Measurements from ENCODE around the gene NENF.

NENF gene

GRCh38 chr1:212463565-212464285 is 31.0 kb downstream of the NENF start:
- Histone ChIP-seq H3K27me3 (ENCODE audit: control insufficient read depth, insufficient read depth, low read length) (no peaks in the 10 kb centered on the region), H3K4me3 (ENCODE audit: low read depth, low read length) (no peak overlapping the region), H3K36me3 (ENCODE audit: control insufficient read depth, insufficient read depth, low read length) (no peaks in the 10 kb centered on the region), H3K27ac (ENCODE audit: low read depth, low read length) (no peak overlapping the region), H3K4me1 (ENCODE audit: control insufficient read depth, insufficient read depth, low read length) (peaks cover 15% of the 10 kb centered on the region), H3K9ac (ENCODE audit: low read length) (no peak overlapping the region), H3K9me3 (ENCODE audit: control insufficient read depth, insufficient read depth, low read depth, low read length) (peaks cover 4% of the 10 kb centered on the region)

DNA sequence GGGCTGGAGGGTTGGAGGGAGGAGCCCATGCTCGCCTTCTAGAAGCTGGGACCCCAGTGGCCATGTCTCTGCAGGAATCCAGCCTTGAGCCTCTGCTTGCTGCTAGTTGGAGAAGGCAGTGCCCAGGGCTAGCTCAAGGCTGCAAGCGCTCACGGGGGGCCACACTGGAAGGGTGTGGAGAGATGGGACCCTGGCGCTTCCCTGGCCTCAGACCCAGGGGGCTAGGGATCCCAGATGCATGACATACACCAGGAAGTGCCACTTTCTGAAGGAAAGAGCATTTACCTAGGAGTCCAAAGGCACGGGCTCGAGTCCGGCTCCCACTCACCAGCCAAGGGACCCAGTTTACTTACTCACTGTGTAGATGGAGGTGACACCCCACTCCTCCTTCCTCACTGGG is 32.6 kb downstream of the NENF start:
- peaks cover 15% of the 10 kb centered on the region for H3K4me1 ChIP-seq (ENCODE audit: control insufficient read depth, insufficient read depth, low read length)
- H3K27me3 ChIP-seq (ENCODE audit: control insufficient read depth, insufficient read depth, low read length) = no peaks in the 10 kb centered on the region
- H3K9ac ChIP-seq (ENCODE audit: low read length) = no peak overlapping the region
- no peaks in the 10 kb centered on the region for H3K36me3 ChIP-seq (ENCODE audit: control insufficient read depth, insufficient read depth, low read length)
- no peak overlapping the region for H3K4me3 ChIP-seq (ENCODE audit: low read depth, low read length)
- H3K27ac ChIP-seq (ENCODE audit: low read depth, low read length) = no peak overlapping the region
- H3K9me3 ChIP-seq (ENCODE audit: control insufficient read depth, insufficient read depth, low read depth, low read length) = peaks cover 4% of the 10 kb centered on the region

- Histone ChIP-seq H3K4me1 (ENCODE audit: control insufficient read depth, insufficient read depth, low read length) (peaks cover 15% of the 10 kb centered on the region), H3K4me3 (ENCODE audit: low read depth, low read length) (no peak overlapping the region), H3K36me3 (ENCODE audit: control insufficient read depth, insufficient read depth, low read length) (no peaks in the 10 kb centered on the region), H3K9ac (ENCODE audit: low read length) (no peak overlapping the region), H3K9me3 (ENCODE audit: control insufficient read depth, insufficient read depth, low read depth, low read length) (peaks cover 4% of the 10 kb centered on the region), H3K27ac (ENCODE audit: low read depth, low read length) (no peak overlapping the region), H3K27me3 (ENCODE audit: control insufficient read depth, insufficient read depth, low read length) (no peaks in the 10 kb centered on the region)
These were observed 33.7 kb downstream of the NENF start for GRCh38 chr1:212466437-212466836.

DNA sequence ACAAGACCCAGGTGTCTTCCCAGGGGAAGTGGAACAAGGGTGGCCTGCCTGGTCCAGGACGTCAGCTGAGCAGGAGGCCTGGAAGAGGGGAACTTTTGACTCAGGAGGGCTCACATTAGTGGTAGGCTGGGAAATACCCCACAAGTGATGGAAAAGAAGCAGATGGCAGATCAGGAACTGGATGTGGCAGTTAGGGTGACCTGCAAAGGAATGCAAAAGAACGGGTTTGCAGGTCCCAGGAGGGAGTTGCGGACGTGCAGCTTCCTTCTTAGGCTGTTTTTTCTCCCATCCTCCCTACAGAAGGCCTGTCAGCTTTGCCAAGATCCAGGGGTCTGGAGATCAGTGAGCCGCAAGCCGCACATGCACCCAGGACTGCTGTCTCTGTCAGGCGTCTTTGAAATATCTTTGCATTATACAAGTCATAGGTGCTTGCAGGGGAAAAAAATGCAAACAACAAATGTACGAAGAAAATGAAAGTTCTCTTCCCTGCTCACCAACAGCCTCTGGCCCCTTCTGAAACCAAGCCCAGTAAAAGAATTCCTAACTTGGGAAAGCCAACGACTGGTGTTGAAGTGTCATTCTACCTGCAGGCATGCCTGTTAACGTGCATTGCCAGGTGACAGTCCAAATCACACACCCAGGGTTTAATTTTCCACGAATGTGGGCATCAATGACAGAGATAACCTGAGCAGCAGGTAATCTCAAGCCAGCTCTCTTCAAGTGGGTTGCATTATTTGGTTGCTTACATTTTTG is 34.4 kb downstream of the NENF start:
- Histone ChIP-seq H3K4me3 (ENCODE audit: low read depth, low read length) (no peak overlapping the region), H3K27ac (ENCODE audit: low read depth, low read length) (no peak overlapping the region), H3K27me3 (ENCODE audit: control insufficient read depth, insufficient read depth, low read length) (no peaks in the 10 kb centered on the region), H3K9me3 (ENCODE audit: control insufficient read depth, insufficient read depth, low read depth, low read length) (peaks cover 4% of the 10 kb centered on the region), H3K4me1 (ENCODE audit: control insufficient read depth, insufficient read depth, low read length) (peaks cover 12% of the 10 kb centered on the region), H3K9ac (ENCODE audit: low read length) (no peak overlapping the region), H3K36me3 (ENCODE audit: control insufficient read depth, insufficient read depth, low read length) (no peaks in the 10 kb centered on the region)

DNA sequence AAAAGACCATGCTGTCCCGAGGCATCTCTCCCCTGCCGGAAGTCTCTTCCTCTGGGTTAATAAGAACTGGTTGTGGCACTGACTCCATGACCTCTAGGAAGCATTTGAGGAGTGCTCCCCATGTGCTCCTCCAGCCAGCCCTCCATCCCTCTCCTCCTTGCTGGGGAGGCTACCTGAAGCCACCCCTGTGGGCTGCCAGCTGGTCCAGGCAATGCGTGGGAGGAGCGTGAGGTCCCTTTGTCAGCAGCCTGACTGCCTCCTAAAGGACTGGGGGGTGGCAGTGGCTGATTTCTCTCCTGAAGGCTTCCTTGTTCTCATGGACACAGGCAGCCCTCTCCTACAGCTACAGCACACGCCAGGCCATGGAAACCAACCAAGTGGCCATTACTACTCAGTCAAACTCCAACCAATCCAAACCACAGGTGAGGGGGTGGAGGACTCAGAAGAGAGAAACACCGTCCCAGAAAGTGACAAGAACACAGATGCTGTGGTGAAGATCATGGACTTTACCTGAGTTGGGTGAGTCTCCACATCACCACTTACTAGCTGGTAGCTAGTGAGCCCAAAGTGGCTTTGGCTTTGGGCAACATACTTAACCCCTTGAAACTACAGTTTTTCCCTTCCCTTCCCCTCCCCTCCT is 35.2 kb downstream of the NENF start:
- peaks cover 4% of the 10 kb centered on the region for H3K9me3 ChIP-seq (ENCODE audit: control insufficient read depth, insufficient read depth, low read depth, low read length)
- H3K4me1 ChIP-seq (ENCODE audit: control insufficient read depth, insufficient read depth, low read length) = peaks cover 8% of the 10 kb centered on the region
- H3K4me3 ChIP-seq (ENCODE audit: low read depth, low read length) = no peak overlapping the region
- no peaks in the 10 kb centered on the region for H3K27me3 ChIP-seq (ENCODE audit: control insufficient read depth, insufficient read depth, low read length)
- H3K9ac ChIP-seq (ENCODE audit: low read length) = no peak overlapping the region
- H3K27ac ChIP-seq (ENCODE audit: low read depth, low read length) = no peak overlapping the region
- H3K36me3 ChIP-seq (ENCODE audit: control insufficient read depth, insufficient read depth, low read length) = no peaks in the 10 kb centered on the region

DNA sequence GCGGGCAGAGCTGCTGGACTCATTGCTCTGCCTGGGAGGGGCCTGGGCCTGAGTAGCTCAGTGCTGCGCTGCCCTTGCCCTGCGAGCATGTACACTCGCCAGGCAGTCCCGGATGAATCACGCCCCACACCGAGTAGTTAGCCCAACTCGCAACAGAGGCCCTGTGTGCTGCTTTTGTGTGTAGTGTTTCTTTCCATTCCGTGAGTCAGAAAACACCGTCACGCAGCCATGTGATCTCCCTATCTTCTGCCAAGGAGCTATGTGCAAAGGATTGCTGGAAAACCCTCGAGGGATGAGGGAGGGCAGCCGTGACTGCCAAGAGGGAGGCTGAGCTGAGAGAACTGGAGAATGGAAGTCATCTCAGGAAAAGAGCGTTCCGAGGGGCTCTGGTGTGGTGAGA is 37.3 kb downstream of the NENF start:
- no peaks in the 10 kb centered on the region for H3K4me1 ChIP-seq (ENCODE audit: control insufficient read depth, insufficient read depth, low read length)
- peaks cover 4% of the 10 kb centered on the region for H3K9me3 ChIP-seq (ENCODE audit: control insufficient read depth, insufficient read depth, low read depth, low read length)
- H3K4me3 ChIP-seq (ENCODE audit: low read depth, low read length) = no peak overlapping the region
- no peak overlapping the region for H3K27ac ChIP-seq (ENCODE audit: low read depth, low read length)
- H3K36me3 ChIP-seq (ENCODE audit: control insufficient read depth, insufficient read depth, low read length) = no peaks in the 10 kb centered on the region
- H3K27me3 ChIP-seq (ENCODE audit: control insufficient read depth, insufficient read depth, low read length) = no peaks in the 10 kb centered on the region
- H3K9ac ChIP-seq (ENCODE audit: low read length) = no peak overlapping the region

- H3K9ac ChIP-seq (ENCODE audit: low read length) = no peak overlapping the region
These were observed 38.6 kb downstream of the NENF start for GRCh38 chr1:212471286-212471685.

DNA sequence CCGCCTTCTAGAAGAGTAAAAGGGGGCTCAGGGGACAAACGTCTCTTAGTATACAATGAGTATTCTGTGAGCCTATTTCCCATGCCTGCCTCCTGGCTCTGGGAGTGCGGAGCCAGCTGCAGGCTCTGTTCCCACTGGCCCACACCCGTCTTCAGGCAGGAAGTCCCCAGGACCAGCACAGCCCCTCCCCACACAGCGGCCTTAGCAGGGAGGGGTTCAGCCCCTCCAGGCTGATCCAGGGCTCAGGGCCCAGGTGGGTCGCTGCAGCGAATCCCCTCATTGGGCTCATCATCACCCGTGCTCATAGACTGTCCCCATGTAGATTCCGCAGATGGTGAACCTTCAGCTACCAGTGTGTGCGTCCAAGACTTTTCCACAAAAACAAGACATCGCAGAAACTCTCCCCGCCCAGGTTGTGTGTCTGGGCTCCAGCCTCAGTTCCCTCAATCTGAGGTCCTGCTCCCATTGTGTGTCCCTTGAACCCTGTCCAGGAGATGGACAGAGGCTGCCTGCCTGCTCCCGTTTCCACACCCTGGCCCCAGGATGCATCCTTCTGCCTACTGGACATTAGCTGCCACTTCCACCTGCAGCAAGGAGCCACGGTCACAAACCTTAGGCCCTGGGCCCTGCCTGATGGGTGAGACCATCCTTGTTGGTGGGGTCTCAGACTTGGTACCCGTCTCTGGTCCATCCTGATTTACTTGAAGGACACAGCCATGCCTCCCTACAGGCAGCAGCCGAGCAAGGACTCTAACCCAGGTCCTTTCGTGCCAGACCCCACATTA is 39.4 kb downstream of the NENF start:
- H3K27me3 ChIP-seq (ENCODE audit: control insufficient read depth, insufficient read depth, low read length) = no peaks in the 10 kb centered on the region
- H3K27ac ChIP-seq (ENCODE audit: low read depth, low read length) = no peak overlapping the region
- no peaks in the 10 kb centered on the region for H3K36me3 ChIP-seq (ENCODE audit: control insufficient read depth, insufficient read depth, low read length)
- H3K9me3 ChIP-seq (ENCODE audit: control insufficient read depth, insufficient read depth, low read depth, low read length) = peaks cover 4% of the 10 kb centered on the region
- H3K4me1 ChIP-seq (ENCODE audit: control insufficient read depth, insufficient read depth, low read length) = no peaks in the 10 kb centered on the region
- no peak overlapping the region for H3K9ac ChIP-seq (ENCODE audit: low read length)
- H3K4me3 ChIP-seq (ENCODE audit: low read depth, low read length) = no peak overlapping the region

More at GRCh38 chr1:212471286-212471685, 38.6 kb downstream of the NENF start:
- Histone ChIP-seq H3K9me3 (ENCODE audit: control insufficient read depth, insufficient read depth, low read depth, low read length) (peaks cover 4% of the 10 kb centered on the region), H3K27ac (ENCODE audit: low read depth, low read length) (no peak overlapping the region), H3K4me1 (ENCODE audit: control insufficient read depth, insufficient read depth, low read length) (no peaks in the 10 kb centered on the region), H3K27me3 (ENCODE audit: control insufficient read depth, insufficient read depth, low read length) (no peaks in the 10 kb centered on the region), H3K36me3 (ENCODE audit: control insufficient read depth, insufficient read depth, low read length) (no peaks in the 10 kb centered on the region), H3K4me3 (ENCODE audit: low read depth, low read length) (no peak overlapping the region)

GRCh38 chr1:212473729-212474128 is 41.0 kb downstream of the NENF start:
- H3K9me3 ChIP-seq (ENCODE audit: control insufficient read depth, insufficient read depth, low read depth, low read length) = no peaks in the 10 kb centered on the region
- no peak overlapping the region for H3K4me3 ChIP-seq (ENCODE audit: low read depth, low read length)
- no peaks in the 10 kb centered on the region for H3K27me3 ChIP-seq (ENCODE audit: control insufficient read depth, insufficient read depth, low read length)
- H3K9ac ChIP-seq (ENCODE audit: low read length) = no peak overlapping the region
- no peaks in the 10 kb centered on the region for H3K4me1 ChIP-seq (ENCODE audit: control insufficient read depth, insufficient read depth, low read length)
- H3K27ac ChIP-seq (ENCODE audit: low read depth, low read length) = no peak overlapping the region
- H3K36me3 ChIP-seq (ENCODE audit: control insufficient read depth, insufficient read depth, low read length) = no peaks in the 10 kb centered on the region

GRCh38 chr1:212475151-212475550 is 42.4 kb downstream of the NENF start:
- H3K9me3 ChIP-seq (ENCODE audit: control insufficient read depth, insufficient read depth, low read depth, low read length) = no peaks in the 10 kb centered on the region
- H3K4me3 ChIP-seq (ENCODE audit: low read depth, low read length) = no peak overlapping the region
- H3K36me3 ChIP-seq (ENCODE audit: control insufficient read depth, insufficient read depth, low read length) = no peaks in the 10 kb centered on the region
- peaks cover 11% of the 10 kb centered on the region for H3K4me1 ChIP-seq (ENCODE audit: control insufficient read depth, insufficient read depth, low read length)
- no peak overlapping the region for H3K9ac ChIP-seq (ENCODE audit: low read length)
- no peaks in the 10 kb centered on the region for H3K27me3 ChIP-seq (ENCODE audit: control insufficient read depth, insufficient read depth, low read length)
- no peak overlapping the region for H3K27ac ChIP-seq (ENCODE audit: low read depth, low read length)

Data from HUES6 (cell line).